HG02943 (cell line): Measurements from ENCODE around the gene GPC5.

ENCODE experiments used
- ATAC-seq: cut with Tn5 transposase; IDR thresholded peaks from one replicate; pipeline ENCODE4 v1.9.1; 2021; ENCODE audit warnings: mild to moderate bottlenecking, low read depth, moderate library complexity; ENCODE audit not compliant: unreplicated experiment

GPC5 gene

DNA sequence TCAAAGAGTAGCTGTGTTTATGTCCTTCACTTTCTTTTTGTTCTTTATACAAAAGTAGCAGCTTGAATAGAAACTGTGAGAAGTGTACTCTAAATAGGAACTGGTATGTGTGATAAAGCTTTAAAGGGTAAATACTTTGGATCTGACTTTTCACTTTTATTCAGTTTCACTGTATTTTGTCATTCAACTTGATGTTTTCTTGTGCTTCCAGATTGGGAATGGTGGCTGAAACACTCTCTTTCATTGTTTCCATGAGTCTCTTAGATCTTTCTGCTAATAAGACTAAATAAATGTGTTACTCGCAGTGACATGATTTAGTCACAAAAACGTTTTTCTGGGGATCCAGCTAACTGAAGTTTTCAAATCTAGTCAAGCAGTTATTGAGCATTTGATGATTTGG, 133.2 kb downstream of the GPC5 start:
- ATAC-seq, result no peak

- no peak for ATAC-seq
These were observed 134.9 kb downstream of the GPC5 start for GRCh38 chr13:91533354-91533753.

GRCh38 chr13:91534996-91535395, 136.6 kb downstream of the GPC5 start:
- no peak for ATAC-seq

GRCh38 chr13:91537376-91537775, 139.0 kb downstream of the GPC5 start:
- ATAC-seq, result no peak

GRCh38 chr13:91539286-91540157, 141.1 kb downstream of the GPC5 start:
- no peak for ATAC-seq

GRCh38 chr13:91540158-91540736, 141.8 kb downstream of the GPC5 start:
- ATAC-seq, result no peak

DNA sequence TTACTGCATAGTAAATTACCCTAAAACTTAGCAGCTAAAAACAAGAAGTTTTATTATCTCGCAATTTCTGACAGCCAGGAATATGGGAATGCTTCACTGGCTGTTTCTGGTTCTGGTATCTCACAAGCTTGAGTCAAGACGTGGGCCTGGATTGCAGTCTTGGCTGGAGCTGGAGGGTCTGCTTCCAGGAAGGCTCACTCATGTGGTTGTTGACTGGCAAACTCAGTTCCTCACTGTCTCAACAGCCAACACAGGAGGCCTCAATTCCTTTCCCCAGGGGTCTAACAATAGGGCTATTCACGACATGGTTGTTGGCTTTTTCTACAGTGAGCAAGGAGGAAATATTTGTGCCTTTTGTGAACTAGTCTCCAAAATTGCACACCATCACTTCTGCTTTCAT, 146.3 kb downstream of the GPC5 start:
- no peak for ATAC-seq

GRCh38 chr13:91546900-91547299, 148.5 kb downstream of the GPC5 start:
- ATAC-seq, result no peak

GRCh38 chr13:91553584-91553983, 155.2 kb downstream of the GPC5 start:
- ATAC-seq, result no peak

- no peak for ATAC-seq
These were observed 155.7 kb downstream of the GPC5 start for GRCh38 chr13:91554101-91554500.

- ATAC-seq, result no peak
These were observed 159.1 kb downstream of the GPC5 start for GRCh38 chr13:91557328-91558090.

DNA sequence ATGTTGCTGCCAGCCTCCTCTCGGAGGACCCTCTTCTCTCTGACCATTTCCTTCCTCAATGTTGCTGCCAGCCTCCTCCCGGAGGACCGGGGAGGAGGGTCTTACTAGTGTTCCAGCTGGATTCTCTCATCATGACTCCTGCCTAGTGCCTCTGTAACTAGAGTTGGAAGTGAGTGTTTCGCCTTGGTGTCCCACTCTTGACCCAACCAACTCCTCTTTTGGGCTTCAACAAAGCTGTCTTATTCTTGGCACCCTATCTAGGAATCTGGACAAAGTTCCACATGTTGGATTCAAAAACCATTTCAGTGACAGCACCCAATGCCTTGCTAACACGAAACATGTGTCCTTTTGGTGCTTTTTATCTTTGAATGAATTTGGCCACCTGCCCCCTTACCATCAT, 165.4 kb downstream of the GPC5 start:
- ATAC-seq, result no peak

GRCh38 chr13:91564396-91564795, 166.0 kb downstream of the GPC5 start:
- ATAC-seq, result no peak

GRCh38 chr13:91565296-91565695, 166.9 kb downstream of the GPC5 start:
- no peak for ATAC-seq

GRCh38 chr13:91567485-91568207, 169.2 kb downstream of the GPC5 start:
- ATAC-seq, result no peak

- no peak for ATAC-seq
These were observed 173.3 kb downstream of the GPC5 start for GRCh38 chr13:91571681-91572080.

- no peak for ATAC-seq
These were observed 174.0 kb downstream of the GPC5 start for GRCh38 chr13:91572439-91572838.

DNA sequence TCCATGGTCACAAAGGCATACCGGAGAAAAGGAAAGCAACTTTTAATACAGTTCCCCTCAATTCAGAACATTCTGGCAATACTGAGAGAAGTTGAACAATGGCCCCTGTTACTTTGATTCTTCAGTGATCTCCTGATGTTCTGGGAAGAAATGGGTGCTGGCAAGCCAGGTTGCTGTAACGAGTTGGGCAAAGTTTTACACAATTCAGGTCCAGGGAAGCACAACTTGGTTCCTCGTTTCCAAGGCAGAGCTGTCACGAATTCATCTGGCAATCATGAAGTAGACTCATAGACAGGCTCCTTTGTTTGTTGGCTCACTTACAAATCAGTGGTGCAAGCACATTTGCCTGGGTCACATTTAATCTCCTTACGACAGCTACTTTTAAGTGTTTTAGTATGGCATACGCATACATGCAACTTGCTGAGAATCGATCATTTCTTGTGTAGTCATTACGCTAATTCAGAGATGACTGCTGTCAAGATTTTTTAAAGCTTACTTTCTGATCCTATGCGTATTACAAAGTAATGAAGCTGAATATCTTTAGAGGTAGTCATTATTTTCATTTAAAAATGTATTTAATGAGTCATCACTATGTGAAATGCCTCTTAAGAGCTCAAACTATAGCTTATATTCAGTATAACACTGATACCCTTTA, 174.7 kb downstream of the GPC5 start:
- no peak for ATAC-seq

DNA sequence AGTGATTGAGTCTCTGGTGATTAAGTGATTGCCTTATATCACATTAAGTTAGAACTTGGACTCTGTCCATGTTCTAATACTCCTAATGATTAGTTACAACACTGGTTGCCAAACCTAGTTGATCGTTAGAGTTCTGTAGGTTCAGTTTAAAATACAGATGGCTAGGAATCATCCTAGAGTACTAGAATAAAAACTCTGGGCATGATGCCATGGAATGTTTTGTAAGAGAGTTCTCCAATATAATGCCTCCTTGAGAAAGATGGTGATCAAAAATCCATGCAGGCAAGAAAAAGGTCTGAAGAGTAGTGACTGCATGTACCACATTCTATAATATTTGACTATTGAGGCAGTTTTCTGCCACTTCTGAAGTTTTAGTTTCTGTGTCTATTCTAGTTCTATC, 176.3 kb downstream of the GPC5 start:
- ATAC-seq, result no peak

DNA sequence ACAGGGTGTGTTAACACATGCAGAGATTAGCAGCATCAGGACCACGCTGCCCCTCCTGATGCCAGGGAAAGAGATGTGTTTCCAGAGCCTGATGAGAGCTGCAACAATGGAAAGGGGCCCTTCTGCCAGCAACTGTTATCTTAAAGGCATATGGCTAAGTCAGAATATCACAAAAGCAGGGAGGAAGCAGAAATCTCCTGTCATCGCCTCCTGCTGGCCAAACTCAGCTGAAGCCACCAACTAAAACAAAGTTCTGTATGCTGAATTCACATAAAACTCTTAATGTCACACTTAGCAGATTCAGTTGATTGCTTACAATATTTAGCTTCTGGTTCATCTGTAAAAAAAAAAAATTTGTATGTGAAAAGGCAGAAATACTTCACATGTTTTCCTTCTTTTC, 178.2 kb downstream of the GPC5 start:
- no peak for ATAC-seq
